DND-41 (cell line): ENCODE results near the gene L3MBTL4.

Source experiments
- ATAC-seq: fragments of 200-7000 bp; cut with Tn5 transposase; 3 replicates; pipeline ENCODE4 v1.9.1; 2021; ENCODE audit warnings: low read depth; ENCODE audit not compliant: insufficient read depth
- DNase-seq: peaks from one replicate; pipeline ENCODE4 v3.0.0-alpha.2; 2020
- H2AFZ ChIP-seq: 2 replicates; pipeline ENCODE4 v1.6.0; 2012; ENCODE audit warnings: low read depth, low read length
- H3K27ac ChIP-seq: 2 replicates; pipeline ENCODE4 v1.5.1; 2012; ENCODE audit warnings: low read length, inconsistent platforms
- H3K27me3 ChIP-seq: fragments of 200-600 bp; sonication (generic); 2 replicates; pipeline ENCODE4 v1.6.0; 2012; ENCODE audit warnings: low read length, mild to moderate bottlenecking, inconsistent platforms; ENCODE audit not compliant: insufficient read depth, poor library complexity
- H3K36me3 ChIP-seq: 2 replicates; pipeline ENCODE4 v1.5.1; 2012; ENCODE audit warnings: low read length, inconsistent platforms; ENCODE audit not compliant: insufficient read depth
- H3K4me1 ChIP-seq: 2 replicates; pipeline ENCODE4 v1.5.1; 2012; ENCODE audit warnings: mild to moderate bottlenecking, low read length; ENCODE audit not compliant: insufficient read depth
- H3K4me2 ChIP-seq: 2 replicates; pipeline ENCODE4 v1.6.0; 2012; ENCODE audit warnings: mild to moderate bottlenecking, moderate library complexity, low read length, inconsistent platforms; ENCODE audit not compliant: insufficient read depth
- H3K4me3 ChIP-seq, 2 experiments: fragments of 200-600 bp in 1 of 2; shearing (Covaris generic) in 1 of 2; 2 replicates each; pipeline ENCODE4 v1.5.1; 2012 to 2016; ENCODE audit warnings: inconsistent platforms in 2 of 2, low read length in 2 of 2, mild to moderate bottlenecking in 2 of 2, low read depth in 1 of 2, moderate library complexity in 1 of 2
- H3K79me2 ChIP-seq: 2 replicates; pipeline ENCODE4 v1.6.0; 2012; ENCODE audit warnings: low read length, inconsistent platforms; ENCODE audit not compliant: insufficient read depth
- H3K9ac ChIP-seq: 2 replicates; pipeline ENCODE4 v1.6.0; 2012; ENCODE audit warnings: low read depth, mild to moderate bottlenecking, inconsistent platforms, low read length, moderate library complexity
- H3K9me3 ChIP-seq: 2 replicates; pipeline ENCODE4 v1.5.1; 2012; ENCODE audit warnings: low read length, moderate library complexity, mild to moderate bottlenecking, inconsistent platforms; ENCODE audit not compliant: insufficient read depth, severe bottlenecking
- H4K20me1 ChIP-seq: 2 replicates; pipeline ENCODE4 v1.6.0; 2012; ENCODE audit warnings: low read length; ENCODE audit not compliant: insufficient read depth
- CTCF ChIP-seq: IDR thresholded peaks from 2 replicates; pipeline ENCODE4 v1.5.1; 2012; ENCODE audit warnings: borderline replicate concordance, low read length, moderate library complexity, mild to moderate bottlenecking; ENCODE audit not compliant: poor library complexity, severe bottlenecking; ENCODE audit errors: extremely low read depth
- EZH2 ChIP-seq: IDR thresholded peaks from 3 replicates; pipeline ENCODE4 v1.6.1; 2012; ENCODE audit warnings: borderline replicate concordance, low read depth, mild to moderate bottlenecking, moderate library complexity, low read length, inconsistent platforms; ENCODE audit not compliant: severe bottlenecking

Gene L3MBTL4

GRCh38 chr18:6271585-6271984 lies 143.1 kb downstream of the L3MBTL4 start:
- H2AFZ ChIP-seq: no peak overlapping the region
- no peaks in the 10 kb centered on the region for H4K20me1 ChIP-seq
- no peaks in the 10 kb centered on the region for H3K79me2 ChIP-seq
- H3K4me3 ChIP-seq: no peak overlapping the region
- no peak overlapping the region for H3K27ac ChIP-seq
- ATAC-seq (no peak), DNase-seq (no peak)
- H3K27me3 ChIP-seq: no peaks in the 10 kb centered on the region
- no peaks in the 10 kb centered on the region for H3K36me3 ChIP-seq
- H3K4me1 ChIP-seq: no peaks in the 10 kb centered on the region
- H3K4me2 ChIP-seq: no peak overlapping the region
- H3K9me3 ChIP-seq: no peaks in the 10 kb centered on the region
- H3K9ac ChIP-seq: no peak overlapping the region
- TF ChIP-seq CTCF (no peak), EZH2 (no peak)

GRCh38 chr18:6270771-6271216 lies 143.9 kb downstream of the L3MBTL4 start:
- no peaks in the 10 kb centered on the region for H4K20me1 ChIP-seq
- H2AFZ ChIP-seq: no peak overlapping the region
- ATAC-seq (no peak), DNase-seq (no peak)
- no peaks in the 10 kb centered on the region for H3K79me2 ChIP-seq
- H3K27ac ChIP-seq: no peak overlapping the region
- H3K4me1 ChIP-seq: no peaks in the 10 kb centered on the region
- no peak for TF ChIP-seq EZH2
- no peak for TF ChIP-seq CTCF
- H3K4me3 ChIP-seq: no peak overlapping the region
- no peak overlapping the region for H3K9ac ChIP-seq
- no peaks in the 10 kb centered on the region for H3K36me3 ChIP-seq
- H3K27me3 ChIP-seq: no peaks in the 10 kb centered on the region
- H3K9me3 ChIP-seq: no peaks in the 10 kb centered on the region
- H3K4me2 ChIP-seq: no peak overlapping the region

GRCh38 chr18:6269660-6270332 lies 144.9 kb downstream of the L3MBTL4 start:
- Histone ChIP-seq H3K36me3 (no peaks in the 10 kb centered on the region), H3K4me2 (no peak overlapping the region), H3K4me3 (no peak overlapping the region), H4K20me1 (no peaks in the 10 kb centered on the region), H3K9ac (no peak overlapping the region), H3K9me3 (no peaks in the 10 kb centered on the region), H3K27me3 (no peaks in the 10 kb centered on the region), H3K4me1 (no peaks in the 10 kb centered on the region), H3K79me2 (no peaks in the 10 kb centered on the region), H2AFZ (no peak overlapping the region), H3K27ac (no peak overlapping the region)
- DNase-seq: no peak
- ATAC-seq: peak; percentile 45; the same call in 2 of the 3 replicates
- TF ChIP-seq EZH2: no peak
- no peak for TF ChIP-seq CTCF
